SU-DHL-6 (cell line): ENCODE results near the gene TFE3.

Experiments used
- H2AFZ ChIP-seq: fragments of 200-600 bp; sonication (generic); 2 replicates; pipeline ENCODE4 v1.6.1; 2014; ENCODE audit warnings: low read depth, mild to moderate bottlenecking, moderate library complexity, mixed read lengths, antibody characterized with exemption, low read length; ENCODE audit not compliant: severe bottlenecking
- H3F3A ChIP-seq: fragments of 200-600 bp; shearing (Covaris generic); 2 replicates; pipeline ENCODE4 v1.6.0; 2016; ENCODE audit warnings: antibody characterized with exemption, mild to moderate bottlenecking; ENCODE audit not compliant: insufficient read depth
- H3K27ac ChIP-seq: fragments of 200-600 bp; sonication (generic); 2 replicates; pipeline ENCODE4 v1.5.1; 2016; ENCODE audit warnings: low read depth, mild to moderate bottlenecking, low read length, moderate library complexity, mixed read lengths
- H3K27me3 ChIP-seq: fragments of 200-600 bp; sonication (generic), shearing (Covaris generic); 2 replicates; pipeline ENCODE4 v1.6.0; 2014; ENCODE audit warnings: mild to moderate bottlenecking, low read length
- H3K36me3 ChIP-seq: fragments of 200-600 bp; sonication (generic); 2 replicates; pipeline ENCODE4 v1.6.1; 2014; ENCODE audit warnings: mild to moderate bottlenecking, low read length, mixed read lengths
- H3K4me2 ChIP-seq: fragments of 300-600, 200-600 bp; shearing (Covaris generic), sonication (generic); 2 replicates; pipeline ENCODE4 v1.6.0; 2014; ENCODE audit warnings: low read length, low read depth, mild to moderate bottlenecking; ENCODE audit not compliant: poor library complexity, severe bottlenecking
- H3K4me3 ChIP-seq: fragments of 200-600 bp; sonication (generic); 2 replicates; pipeline ENCODE4 v1.5.1; 2014; ENCODE audit warnings: antibody characterized with exemption, low read length, mild to moderate bottlenecking, mixed read lengths; ENCODE audit not compliant: insufficient read depth, poor library complexity, severe bottlenecking
- H3K79me2 ChIP-seq: fragments of 200-600 bp; sonication (generic); 2 replicates; pipeline ENCODE4 v1.6.1; 2014; ENCODE audit warnings: mild to moderate bottlenecking, low read length, moderate library complexity; ENCODE audit not compliant: insufficient read depth
- H3K9ac ChIP-seq: fragments of 200-600 bp; sonication (generic); 2 replicates; pipeline ENCODE4 v1.7.0; 2014; ENCODE audit warnings: mild to moderate bottlenecking, low read length
- H3K9me2 ChIP-seq: fragments of 200-600 bp; sonication (generic); replicated peaks from 2 replicates; pipeline ENCODE4 v1.6.1; 2014; ENCODE audit warnings: low read length; ENCODE audit not compliant: insufficient read depth
- H3K9me3 ChIP-seq: fragments of 200-600 bp; sonication (generic); 2 replicates; pipeline ENCODE4 v1.6.1; 2014; ENCODE audit warnings: low read length, mixed read lengths; ENCODE audit not compliant: insufficient read depth
- H4K20me1 ChIP-seq: fragments of 200-600 bp; sonication (generic); 2 replicates; pipeline ENCODE4 v1.6.1; 2014; ENCODE audit warnings: low read depth, mild to moderate bottlenecking, antibody characterized with exemption, low read length, moderate library complexity, mixed read lengths
- EZH2phosphoT487 ChIP-seq: fragments of 200-600 bp; sonication (generic), shearing (Covaris generic); conservative IDR thresholded peaks from 2 replicates; pipeline ENCODE4 v1.6.1; 2018; ENCODE audit warnings: mild to moderate bottlenecking, antibody characterized with exemption, low read length, moderate library complexity, mixed read lengths
- TF ChIP-seq, protein P1 (sequence below): fragments of 200-600 bp; sonication (generic); IDR thresholded peaks from one replicate; pipeline ENCODE4 v1.5.1; 2017; ENCODE audit warnings: antibody characterized with exemption, mild to moderate bottlenecking, low read length, moderate library complexity; ENCODE audit not compliant: insufficient read depth, poor library complexity, severe bottlenecking

The TFE3 gene

DNA sequence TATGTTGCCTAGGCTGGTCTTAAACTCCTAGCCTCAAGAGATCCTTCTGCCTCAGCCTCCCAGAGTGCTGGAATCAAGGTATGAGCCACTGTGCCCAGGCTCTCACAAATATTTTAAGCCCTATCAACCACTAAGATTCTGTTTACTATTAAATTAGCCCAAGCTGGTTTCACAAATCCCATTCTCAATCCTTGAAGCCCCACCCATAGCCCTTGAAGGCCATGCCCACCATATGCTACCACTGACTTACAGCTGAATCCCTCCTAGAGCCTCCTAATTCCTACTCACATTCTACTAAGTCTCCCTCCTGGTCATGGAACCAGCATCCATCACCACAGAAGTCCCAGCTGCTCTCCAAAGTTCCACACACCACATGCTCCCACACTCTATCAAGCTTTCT, 50.8 kb downstream of the TFE3 start:
- Histone ChIP-seq H3K9me2 (no peaks in the 10 kb centered on the region), H3K36me3 (no peaks in the 10 kb centered on the region)

DNA sequence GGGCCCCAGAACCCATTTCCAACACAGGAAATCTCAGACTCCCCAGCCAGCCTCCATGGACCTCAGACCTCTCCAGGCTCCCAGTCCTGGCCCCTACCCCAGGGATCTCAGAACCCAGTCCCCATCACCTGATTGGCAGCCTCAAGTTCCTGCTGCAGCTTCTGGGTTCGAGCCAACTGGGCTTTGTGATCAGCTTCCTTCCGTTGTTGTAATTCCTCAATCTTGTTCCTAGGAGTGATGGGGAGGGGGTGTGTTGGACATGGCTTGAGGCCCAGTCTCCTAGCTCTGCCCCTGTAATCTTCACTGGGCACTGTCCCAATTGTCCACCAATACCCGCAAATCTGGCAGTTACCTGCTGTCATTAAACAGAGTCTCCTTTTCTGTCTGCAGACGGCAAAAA, 53.7 kb downstream of the TFE3 start:
- Histone ChIP-seq H3K9me2 (no peaks in the 10 kb centered on the region), H3K9me3 (no peaks in the 10 kb centered on the region), H3K4me3 (no peak overlapping the region), H3K36me3 (no peaks in the 10 kb centered on the region), H3K9ac (no peak overlapping the region), H3K27ac (no peak overlapping the region), H3K27me3 (no peaks in the 10 kb centered on the region), H3F3A (no peaks in the 10 kb centered on the region), H3K4me2 (no peak overlapping the region), H4K20me1 (no peaks in the 10 kb centered on the region), H2AFZ (no peak overlapping the region), H3K79me2 (no peaks in the 10 kb centered on the region)
- TF ChIP-seq, protein P1, sequence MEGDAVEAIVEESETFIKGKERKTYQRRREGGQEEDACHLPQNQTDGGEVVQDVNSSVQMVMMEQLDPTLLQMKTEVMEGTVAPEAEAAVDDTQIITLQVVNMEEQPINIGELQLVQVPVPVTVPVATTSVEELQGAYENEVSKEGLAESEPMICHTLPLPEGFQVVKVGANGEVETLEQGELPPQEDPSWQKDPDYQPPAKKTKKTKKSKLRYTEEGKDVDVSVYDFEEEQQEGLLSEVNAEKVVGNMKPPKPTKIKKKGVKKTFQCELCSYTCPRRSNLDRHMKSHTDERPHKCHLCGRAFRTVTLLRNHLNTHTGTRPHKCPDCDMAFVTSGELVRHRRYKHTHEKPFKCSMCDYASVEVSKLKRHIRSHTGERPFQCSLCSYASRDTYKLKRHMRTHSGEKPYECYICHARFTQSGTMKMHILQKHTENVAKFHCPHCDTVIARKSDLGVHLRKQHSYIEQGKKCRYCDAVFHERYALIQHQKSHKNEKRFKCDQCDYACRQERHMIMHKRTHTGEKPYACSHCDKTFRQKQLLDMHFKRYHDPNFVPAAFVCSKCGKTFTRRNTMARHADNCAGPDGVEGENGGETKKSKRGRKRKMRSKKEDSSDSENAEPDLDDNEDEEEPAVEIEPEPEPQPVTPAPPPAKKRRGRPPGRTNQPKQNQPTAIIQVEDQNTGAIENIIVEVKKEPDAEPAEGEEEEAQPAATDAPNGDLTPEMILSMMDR: no peak

More for the DNA sequence above, 50.8 kb downstream of the TFE3 start:
- H3K27me3 ChIP-seq: no peaks in the 10 kb centered on the region
- no peak overlapping the region for H3K27ac ChIP-seq
- H3K4me2 ChIP-seq: no peak overlapping the region
- H3K9me3 ChIP-seq: no peaks in the 10 kb centered on the region
- no peaks in the 10 kb centered on the region for H3K79me2 ChIP-seq
- TF ChIP-seq, protein P1: no peak
- TF ChIP-seq EZH2phosphoT487: no peak
- H4K20me1 ChIP-seq: no peaks in the 10 kb centered on the region
- no peak overlapping the region for H3K9ac ChIP-seq
- no peak overlapping the region for H2AFZ ChIP-seq
- H3F3A ChIP-seq: no peaks in the 10 kb centered on the region
- no peak overlapping the region for H3K4me3 ChIP-seq

DNA sequence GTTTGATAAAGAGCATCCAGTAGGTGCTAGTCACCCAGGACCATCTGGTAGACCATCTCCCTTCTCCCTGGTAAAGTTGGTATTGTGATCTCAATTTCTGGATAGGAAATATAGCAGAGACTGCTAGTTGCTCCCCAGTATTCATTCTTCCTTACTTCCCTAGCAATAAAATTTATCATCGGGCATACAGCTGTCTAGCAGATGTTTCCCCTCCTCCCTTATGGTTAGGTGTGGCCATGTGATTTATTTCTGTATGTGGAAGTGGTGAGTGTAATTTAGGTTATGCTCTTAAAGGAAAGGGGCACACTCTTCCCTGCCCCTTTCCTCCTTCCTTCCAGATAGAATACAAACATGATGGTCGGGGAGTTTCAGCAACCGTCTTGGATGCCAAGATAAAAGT, 59.3 kb downstream of the TFE3 start:
- H3K36me3 ChIP-seq: no peaks in the 10 kb centered on the region
- no peak for TF ChIP-seq EZH2phosphoT487
- TF ChIP-seq, protein P1: no peak
- H4K20me1 ChIP-seq: no peaks in the 10 kb centered on the region
- no peaks in the 10 kb centered on the region for H3K9me3 ChIP-seq
- H3K9me2 ChIP-seq: no peaks in the 10 kb centered on the region
- H3K4me3 ChIP-seq: no peak overlapping the region
- H3K4me2 ChIP-seq: no peak overlapping the region
- no peaks in the 10 kb centered on the region for H3K79me2 ChIP-seq
- H3K9ac ChIP-seq: no peak overlapping the region
- no peak overlapping the region for H2AFZ ChIP-seq
- H3F3A ChIP-seq: no peaks in the 10 kb centered on the region
- H3K27me3 ChIP-seq: no peaks in the 10 kb centered on the region
- H3K27ac ChIP-seq: no peak overlapping the region

DNA sequence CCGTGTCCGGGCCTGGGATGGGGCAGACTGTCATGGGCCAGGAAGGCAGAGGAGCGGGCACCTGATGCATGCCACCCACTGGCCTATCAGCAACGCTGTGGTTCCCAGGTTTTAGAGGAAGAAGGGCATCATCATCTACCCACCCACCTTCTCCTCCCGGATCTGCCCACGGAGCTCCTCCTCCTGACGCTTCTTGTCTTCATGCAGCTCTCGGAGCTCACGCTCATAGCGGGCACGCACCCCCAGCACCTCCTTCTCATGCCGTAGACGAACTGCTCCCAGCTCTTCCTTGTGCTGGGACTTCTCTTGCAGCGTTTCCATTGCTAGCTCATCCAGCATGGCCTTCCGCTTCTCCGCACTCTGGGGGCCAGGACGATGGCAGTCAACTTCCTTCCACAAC, 60.1 kb downstream of the TFE3 start:
- Histone ChIP-seq H3K36me3 (no peaks in the 10 kb centered on the region), H3K9me2 (no peaks in the 10 kb centered on the region), H3K4me3 (no peak overlapping the region), H4K20me1 (no peaks in the 10 kb centered on the region), H3K9me3 (no peaks in the 10 kb centered on the region), H3K4me2 (no peak overlapping the region), H3K9ac (no peak overlapping the region), H3K79me2 (no peaks in the 10 kb centered on the region), H3K27ac (no peak overlapping the region), H3K27me3 (no peaks in the 10 kb centered on the region), H2AFZ (no peak overlapping the region), H3F3A (no peaks in the 10 kb centered on the region)
- TF ChIP-seq, protein P1: no peak
- TF ChIP-seq EZH2phosphoT487: no peak
